HEK293 (cell line): ENCODE data around the gene TRPM2.
A peak's percentile ranks its signal among the peaks of the same experiment; 100 is the strongest.

Experiments
- GLI4 ChIP-seq: fragments of 450-650 bp; formaldehyde crosslinking; IDR thresholded peaks from 2 replicates; pipeline ENCODE4 v1.5.1; 2016; ENCODE audit warnings: missing biosample characterization, missing genetic modification characterization
- GLIS1 ChIP-seq: fragments of 450-650 bp; formaldehyde crosslinking; IDR thresholded peaks from 2 replicates; pipeline ENCODE4 v1.5.1; 2016; ENCODE audit warnings: missing biosample characterization, missing genetic modification characterization
- KLF10 ChIP-seq: fragments of 450-650 bp; IDR thresholded peaks from 2 replicates; pipeline ENCODE4 v1.5.1; 2018; ENCODE audit warnings: missing biosample characterization, mild to moderate bottlenecking, missing genetic modification characterization
- PRDM2 ChIP-seq: fragments of 450-650 bp; formaldehyde crosslinking; IDR thresholded peaks from 2 replicates; pipeline ENCODE4 v1.5.1; 2016; ENCODE audit warnings: missing biosample characterization, missing genetic modification characterization, borderline replicate concordance
- WT1 ChIP-seq: fragments of 450-650 bp; formaldehyde crosslinking; IDR thresholded peaks from 2 replicates; pipeline ENCODE4 v1.5.1; 2016; ENCODE audit warnings: missing biosample characterization, missing genetic modification characterization
- ZBTB21 ChIP-seq: fragments of 450-650 bp; formaldehyde crosslinking; IDR thresholded peaks from 2 replicates; pipeline ENCODE4 v1.5.1; 2017; ENCODE audit warnings: missing biosample characterization, missing genetic modification characterization
- ZBTB8A ChIP-seq: fragments of 450-650 bp; formaldehyde crosslinking; IDR thresholded peaks from 2 replicates; pipeline ENCODE4 v1.5.1; 2016; ENCODE audit warnings: missing biosample characterization, missing genetic modification characterization
- ZFP69B ChIP-seq: fragments of 450-650 bp; formaldehyde crosslinking; IDR thresholded peaks from 2 replicates; pipeline ENCODE4 v1.5.1; 2016; ENCODE audit warnings: missing biosample characterization, missing genetic modification characterization
- ZNF114 ChIP-seq: fragments of 450-650 bp; formaldehyde crosslinking; IDR thresholded peaks from 2 replicates; pipeline ENCODE4 v1.5.0; 2017; ENCODE audit warnings: missing biosample characterization, missing genetic modification characterization
- ZNF184 ChIP-seq: fragments of 450-650 bp; IDR thresholded peaks from 2 replicates; pipeline ENCODE4 v1.5.1; 2018; ENCODE audit warnings: missing biosample characterization, mild to moderate bottlenecking, missing genetic modification characterization
- ZNF311 ChIP-seq: fragments of 450-650 bp; formaldehyde crosslinking; IDR thresholded peaks from 2 replicates; pipeline ENCODE4 v1.5.1; 2017; ENCODE audit warnings: missing biosample characterization, missing genetic modification characterization, borderline replicate concordance
- ZNF341 ChIP-seq: fragments of 450-650 bp; formaldehyde crosslinking; IDR thresholded peaks from 2 replicates; pipeline ENCODE4; 2016; ENCODE audit warnings: low read depth, missing biosample characterization, missing genetic modification characterization
- ZNF423 ChIP-seq: fragments of 450-650 bp; formaldehyde crosslinking; IDR thresholded peaks from 2 replicates; pipeline ENCODE4 v1.5.1; 2016; ENCODE audit warnings: missing biosample characterization, missing genetic modification characterization
- ZNF473 ChIP-seq: fragments of 450-650 bp; formaldehyde crosslinking; IDR thresholded peaks from 2 replicates; pipeline ENCODE4 v1.5.1; 2017; ENCODE audit warnings: missing biosample characterization, missing genetic modification characterization
- ZNF544 ChIP-seq: fragments of 450-650 bp; formaldehyde crosslinking; IDR thresholded peaks from 2 replicates; pipeline ENCODE4 v1.5.0; 2017; ENCODE audit warnings: missing biosample characterization, missing genetic modification characterization
- ZNF549 ChIP-seq: fragments of 450-650 bp; IDR thresholded peaks from 2 replicates; pipeline ENCODE4 v1.5.1; 2018; ENCODE audit warnings: missing biosample characterization, missing genetic modification characterization, mild to moderate bottlenecking, inconsistent platforms, moderate library complexity
- ZNF664 ChIP-seq: fragments of 450-650 bp; formaldehyde crosslinking; IDR thresholded peaks from 2 replicates; pipeline ENCODE4 v1.5.1; 2016; ENCODE audit warnings: missing biosample characterization, missing genetic modification characterization
- ZSCAN4 ChIP-seq: fragments of 450-650 bp; formaldehyde crosslinking; IDR thresholded peaks from 2 replicates; pipeline ENCODE4 v1.5.1; 2017; ENCODE audit warnings: missing biosample characterization, missing genetic modification characterization
- TF ChIP-seq, protein P1 (sequence below): fragments of 450-650 bp; IDR thresholded peaks from 2 replicates; pipeline ENCODE4 v1.5.1; 2018; ENCODE audit warnings: missing biosample characterization, mild to moderate bottlenecking, missing genetic modification characterization
- TF ChIP-seq, protein P2 (sequence below): fragments of 450-650 bp; formaldehyde crosslinking; IDR thresholded peaks from 2 replicates; pipeline ENCODE4 v1.5.1; 2016; ENCODE audit warnings: missing biosample characterization, missing genetic modification characterization
- TF ChIP-seq, protein P3 (sequence below): fragments of 450-650 bp; formaldehyde crosslinking; IDR thresholded peaks from 2 replicates; pipeline ENCODE4 v1.5.1; 2016; ENCODE audit warnings: missing biosample characterization, missing genetic modification characterization, low read depth
- TF ChIP-seq, protein P4 (sequence below): fragments of 450-650 bp; formaldehyde crosslinking; IDR thresholded peaks from 2 replicates; pipeline ENCODE4 v1.5.1; 2016; ENCODE audit warnings: missing biosample characterization, missing genetic modification characterization

TRPM2 gene

GRCh38 chr21:44338971-44339910 lies 14.2 kb upstream of the TRPM2 start, which contains the start of gene CFAP410 (continued):
- TF ChIP-seq ZNF664 (no peak), ZSCAN4 (tag by site-specific recombination) (no peak; the same call in 1 of the 2 replicates), ZNF311 (tag by site-specific recombination) (no peak), ZBTB21 (tag by site-specific recombination) (peak; percentile 53), KLF10 (peak; percentile 92), ZNF549 (no peak), ZFP69B (tag by site-specific recombination) (0 out of 2 replicates have a peak, but pooled peaks have one; percentile 41), ZNF114 (tag by site-specific recombination) (no peak), PRDM2 (tag by site-specific recombination) (no peak), ZNF423 (no peak), ZNF544 (no peak), GLI4 (0 out of 2 replicates have a peak, but pooled peaks have one; percentile 25), ZNF184 (tag by site-specific recombination) (0 out of 2 replicates have a peak, but pooled peaks have one; percentile 21), ZBTB8A (tag by site-specific recombination) (peak; percentile 77), WT1 (tag by site-specific recombination) (peak; percentile 50; the same call in 1 of the 2 replicates), GLIS1 (tag by site-specific recombination) (peak; percentile 41; the same call in 1 of the 2 replicates), ZNF341 (peak; percentile 96), ZNF473 (tag by site-specific recombination) (no peak)
- TF ChIP-seq, protein P1, sequence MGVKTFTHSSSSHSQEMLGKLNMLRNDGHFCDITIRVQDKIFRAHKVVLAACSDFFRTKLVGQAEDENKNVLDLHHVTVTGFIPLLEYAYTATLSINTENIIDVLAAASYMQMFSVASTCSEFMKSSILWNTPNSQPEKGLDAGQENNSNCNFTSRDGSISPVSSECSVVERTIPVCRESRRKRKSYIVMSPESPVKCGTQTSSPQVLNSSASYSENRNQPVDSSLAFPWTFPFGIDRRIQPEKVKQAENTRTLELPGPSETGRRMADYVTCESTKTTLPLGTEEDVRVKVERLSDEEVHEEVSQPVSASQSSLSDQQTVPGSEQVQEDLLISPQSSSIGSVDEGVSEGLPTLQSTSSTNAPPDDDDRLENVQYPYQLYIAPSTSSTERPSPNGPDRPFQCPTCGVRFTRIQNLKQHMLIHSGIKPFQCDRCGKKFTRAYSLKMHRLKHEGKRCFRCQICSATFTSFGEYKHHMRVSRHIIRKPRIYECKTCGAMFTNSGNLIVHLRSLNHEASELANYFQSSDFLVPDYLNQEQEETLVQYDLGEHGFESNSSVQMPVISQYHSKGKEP = no peak
- TF ChIP-seq, protein P2, sequence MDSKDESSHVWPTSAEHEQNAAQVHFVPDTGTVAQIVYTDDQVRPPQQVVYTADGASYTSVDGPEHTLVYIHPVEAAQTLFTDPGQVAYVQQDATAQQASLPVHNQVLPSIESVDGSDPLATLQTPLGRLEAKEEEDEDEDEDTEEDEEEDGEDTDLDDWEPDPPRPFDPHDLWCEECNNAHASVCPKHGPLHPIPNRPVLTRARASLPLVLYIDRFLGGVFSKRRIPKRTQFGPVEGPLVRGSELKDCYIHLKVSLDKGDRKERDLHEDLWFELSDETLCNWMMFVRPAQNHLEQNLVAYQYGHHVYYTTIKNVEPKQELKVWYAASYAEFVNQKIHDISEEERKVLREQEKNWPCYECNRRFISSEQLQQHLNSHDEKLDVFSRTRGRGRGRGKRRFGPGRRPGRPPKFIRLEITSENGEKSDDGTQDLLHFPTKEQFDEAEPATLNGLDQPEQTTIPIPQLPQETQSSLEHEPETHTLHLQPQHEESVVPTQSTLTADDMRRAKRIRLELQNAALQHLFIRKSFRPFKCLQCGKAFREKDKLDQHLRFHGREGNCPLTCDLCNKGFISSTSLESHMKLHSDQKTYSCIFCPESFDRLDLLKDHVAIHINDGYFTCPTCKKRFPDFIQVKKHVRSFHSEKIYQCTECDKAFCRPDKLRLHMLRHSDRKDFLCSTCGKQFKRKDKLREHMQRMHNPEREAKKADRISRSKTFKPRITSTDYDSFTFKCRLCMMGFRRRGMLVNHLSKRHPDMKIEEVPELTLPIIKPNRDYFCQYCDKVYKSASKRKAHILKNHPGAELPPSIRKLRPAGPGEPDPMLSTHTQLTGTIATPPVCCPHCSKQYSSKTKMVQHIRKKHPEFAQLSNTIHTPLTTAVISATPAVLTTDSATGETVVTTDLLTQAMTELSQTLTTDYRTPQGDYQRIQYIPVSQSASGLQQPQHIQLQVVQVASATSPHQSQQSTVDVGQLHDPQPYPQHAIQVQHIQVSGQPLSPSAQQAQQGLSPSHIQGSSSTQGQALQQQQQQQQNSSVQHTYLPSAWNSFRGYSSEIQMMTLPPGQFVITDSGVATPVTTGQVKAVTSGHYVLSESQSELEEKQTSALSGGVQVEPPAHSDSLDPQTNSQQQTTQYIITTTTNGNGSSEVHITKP (tag by site-specific recombination) = peak; percentile 65
- TF ChIP-seq, protein P3, sequence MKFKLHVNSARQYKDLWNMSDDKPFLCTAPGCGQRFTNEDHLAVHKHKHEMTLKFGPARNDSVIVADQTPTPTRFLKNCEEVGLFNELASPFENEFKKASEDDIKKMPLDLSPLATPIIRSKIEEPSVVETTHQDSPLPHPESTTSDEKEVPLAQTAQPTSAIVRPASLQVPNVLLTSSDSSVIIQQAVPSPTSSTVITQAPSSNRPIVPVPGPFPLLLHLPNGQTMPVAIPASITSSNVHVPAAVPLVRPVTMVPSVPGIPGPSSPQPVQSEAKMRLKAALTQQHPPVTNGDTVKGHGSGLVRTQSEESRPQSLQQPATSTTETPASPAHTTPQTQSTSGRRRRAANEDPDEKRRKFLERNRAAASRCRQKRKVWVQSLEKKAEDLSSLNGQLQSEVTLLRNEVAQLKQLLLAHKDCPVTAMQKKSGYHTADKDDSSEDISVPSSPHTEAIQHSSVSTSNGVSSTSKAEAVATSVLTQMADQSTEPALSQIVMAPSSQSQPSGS (tag by site-specific recombination) = no peak
- TF ChIP-seq, protein P4, sequence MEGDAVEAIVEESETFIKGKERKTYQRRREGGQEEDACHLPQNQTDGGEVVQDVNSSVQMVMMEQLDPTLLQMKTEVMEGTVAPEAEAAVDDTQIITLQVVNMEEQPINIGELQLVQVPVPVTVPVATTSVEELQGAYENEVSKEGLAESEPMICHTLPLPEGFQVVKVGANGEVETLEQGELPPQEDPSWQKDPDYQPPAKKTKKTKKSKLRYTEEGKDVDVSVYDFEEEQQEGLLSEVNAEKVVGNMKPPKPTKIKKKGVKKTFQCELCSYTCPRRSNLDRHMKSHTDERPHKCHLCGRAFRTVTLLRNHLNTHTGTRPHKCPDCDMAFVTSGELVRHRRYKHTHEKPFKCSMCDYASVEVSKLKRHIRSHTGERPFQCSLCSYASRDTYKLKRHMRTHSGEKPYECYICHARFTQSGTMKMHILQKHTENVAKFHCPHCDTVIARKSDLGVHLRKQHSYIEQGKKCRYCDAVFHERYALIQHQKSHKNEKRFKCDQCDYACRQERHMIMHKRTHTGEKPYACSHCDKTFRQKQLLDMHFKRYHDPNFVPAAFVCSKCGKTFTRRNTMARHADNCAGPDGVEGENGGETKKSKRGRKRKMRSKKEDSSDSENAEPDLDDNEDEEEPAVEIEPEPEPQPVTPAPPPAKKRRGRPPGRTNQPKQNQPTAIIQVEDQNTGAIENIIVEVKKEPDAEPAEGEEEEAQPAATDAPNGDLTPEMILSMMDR = 0 out of 2 replicates have a peak, but pooled peaks have one; percentile 27
